Measurements from ENCODE around the gene AMPD2.
"Not testable (repeated sequence)": the region's sequence is repeated elsewhere in the genome, so short reads cannot be mapped to it uniquely, and the experiment has no call there.

AMPD2 gene

DNA sequence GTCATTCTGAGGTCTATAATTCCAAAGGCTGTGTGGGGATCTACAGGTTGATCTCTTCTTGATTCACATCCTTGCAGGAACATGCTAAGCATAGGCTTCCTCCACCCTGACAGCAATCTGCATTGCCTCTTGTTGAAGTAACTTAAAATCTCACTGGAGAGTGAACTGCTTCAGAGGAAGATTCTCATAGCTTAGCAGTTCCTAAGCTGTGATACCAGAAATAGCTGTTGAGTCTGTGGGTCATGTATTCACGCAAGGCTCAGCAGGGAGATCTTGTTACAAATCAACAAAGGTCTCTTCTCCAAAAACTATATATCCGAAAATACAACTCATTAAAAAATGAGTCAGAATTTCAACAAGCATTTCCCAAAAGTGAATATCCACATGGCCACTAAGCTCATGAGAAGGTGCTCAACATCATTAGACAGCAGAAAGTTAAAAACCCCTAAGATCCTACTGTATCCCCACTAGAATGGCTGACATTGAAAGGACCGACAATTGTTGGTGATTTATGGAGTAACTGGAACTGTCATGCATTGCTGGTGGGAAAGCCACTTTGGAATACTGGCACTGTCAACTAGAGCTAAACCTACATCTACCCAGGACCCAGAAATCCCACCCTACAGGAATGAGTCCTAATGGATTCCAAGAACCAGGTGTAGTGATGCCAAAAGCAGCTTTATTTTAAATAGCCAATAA lies 57.2 kb downstream of the AMPD2 start:
- H3K27ac Mint-ChIP-seq, H3K4me3 Mint-ChIP-seq, H3K36me3 Mint-ChIP-seq, H3K27me3 Mint-ChIP-seq, DNase-seq, H3K9me3 Mint-ChIP-seq, H3K4me1 Mint-ChIP-seq: not testable (repeated sequence)
- CTCF ChIA-PET = interaction anchor here (0.5 kb wide), 1 partner anchor 377 kb away, joined by 3 read pairs; no protein-coding TSS in a partner anchor

DNA sequence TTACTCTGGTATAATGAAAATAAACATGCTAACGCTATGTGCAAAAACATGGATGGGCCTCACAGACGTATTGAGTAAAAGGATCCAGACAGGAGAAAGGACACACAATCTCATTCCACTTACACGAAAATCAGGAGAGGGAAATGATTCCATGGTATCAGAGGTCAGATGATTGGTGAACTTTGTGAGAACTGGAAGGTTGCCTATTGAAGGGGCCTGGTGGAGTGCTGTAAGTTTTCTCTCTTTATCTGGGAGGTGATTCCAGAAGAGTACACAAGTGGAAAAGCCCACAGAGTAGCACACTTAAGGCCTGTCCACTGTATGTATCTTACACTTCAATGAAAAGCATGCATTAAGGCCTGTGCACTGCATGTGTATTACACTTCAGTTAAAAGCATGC lies 57.8 kb downstream of the AMPD2 start:
- Mint-ChIP-seq H3K4me1 (no peaks in the 10 kb centered on the region), H3K27me3 (no peaks in the 10 kb centered on the region), H3K9me3 (no peaks in the 10 kb centered on the region), H3K4me3 (no peak overlapping the region), H3K27ac (no peak overlapping the region), H3K36me3 (no peaks in the 10 kb centered on the region)
- no peak for DNase-seq
- CTCF ChIA-PET = no interaction called here

DNA sequence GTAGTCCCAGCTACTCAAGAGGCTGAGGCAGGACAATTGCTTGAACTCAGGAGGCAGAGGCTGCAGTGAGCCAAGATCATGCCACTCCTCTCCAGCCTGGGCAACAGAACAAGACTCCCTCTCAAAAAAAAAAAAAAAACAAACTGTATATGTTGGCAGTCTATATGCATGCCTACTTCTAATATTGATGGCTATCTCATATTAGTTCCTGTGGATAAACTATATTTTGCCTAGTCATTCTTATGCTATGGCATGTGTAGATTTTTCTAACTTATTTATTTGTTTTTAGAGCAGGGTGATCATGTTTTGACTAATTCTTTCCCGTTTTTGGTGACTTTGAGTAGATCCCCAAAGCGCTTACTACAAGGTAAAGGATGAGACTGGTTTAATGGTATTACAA lies 59.0 kb downstream of the AMPD2 start:
- H3K27me3 Mint-ChIP-seq, DNase-seq, H3K4me3 Mint-ChIP-seq, H3K4me1 Mint-ChIP-seq, H3K9me3 Mint-ChIP-seq, H3K36me3 Mint-ChIP-seq, H3K27ac Mint-ChIP-seq, CTCF ChIA-PET: not testable (repeated sequence)

Measured in activated naive CD4-positive, alpha-beta T cell treated with anti-CD3 and anti-CD28 coated beads, Interleukin-2, amount 10 ng/mL, durations not matched to agents 7 days and 5 days (primary cell).